HFFc6 (cell line): ENCODE measurements around the gene KRTAP10-5. TPM values are rescaled to one million over a fixed set of nuclear protein-coding genes. Genes with fewer than 3 reads are reported as not detected.

Source experiments
- DNase-seq: peaks from one replicate; pipeline ENCODE4 v3.0.0-alpha.2; 2018
- H3K27ac Mint-ChIP-seq: 2 replicates; pipeline ENCODE4 v1.8.0; 2020; ENCODE audit warnings: mild to moderate bottlenecking, mixed read lengths
- H3K27me3 Mint-ChIP-seq: 2 replicates; pipeline ENCODE4 v1.8.0; 2021; ENCODE audit warnings: mild to moderate bottlenecking, moderate library complexity, mixed read lengths; ENCODE audit not compliant: insufficient read depth
- H3K36me3 Mint-ChIP-seq: 2 replicates; pipeline ENCODE4 v1.8.0; 2021; ENCODE audit warnings: low read depth, mixed read lengths
- H3K4me1 Mint-ChIP-seq: 2 replicates; pipeline ENCODE4 v1.8.0; 2020; ENCODE audit warnings: low read depth, mixed read lengths
- H3K4me3 Mint-ChIP-seq: 2 replicates; pipeline ENCODE4 v1.8.0; 2020; ENCODE audit warnings: mild to moderate bottlenecking, moderate library complexity, mixed read lengths
- H3K9me3 Mint-ChIP-seq: 2 replicates; pipeline ENCODE4 v1.8.0; 2020; ENCODE audit warnings: mild to moderate bottlenecking, mixed read lengths
- total RNA-seq, 6 experiments: library from RNA; stranded (reverse); fragmentation: NEBNext Ultra II Directional; extraction: Animal tissue kit (Norgen Biotek cat#: 25700); gene quantifications; 2 replicates in 1 of 6; 3 replicates in 5 of 6; pipeline ENCODE4 v1.2.3, GENCODE V29; 2021
- TF ChIP-seq, protein P1 (sequence below): fragments of 200-600 bp; sonication (generic); IDR thresholded peaks from 2 replicates; pipeline ENCODE4 v1.5.0; 2021; ENCODE audit warnings: antibody characterized with exemption, mild to moderate bottlenecking

The KRTAP10-5 gene
- total RNA-seq, 6 experiments from 2014 or later, result not detected

DNA sequence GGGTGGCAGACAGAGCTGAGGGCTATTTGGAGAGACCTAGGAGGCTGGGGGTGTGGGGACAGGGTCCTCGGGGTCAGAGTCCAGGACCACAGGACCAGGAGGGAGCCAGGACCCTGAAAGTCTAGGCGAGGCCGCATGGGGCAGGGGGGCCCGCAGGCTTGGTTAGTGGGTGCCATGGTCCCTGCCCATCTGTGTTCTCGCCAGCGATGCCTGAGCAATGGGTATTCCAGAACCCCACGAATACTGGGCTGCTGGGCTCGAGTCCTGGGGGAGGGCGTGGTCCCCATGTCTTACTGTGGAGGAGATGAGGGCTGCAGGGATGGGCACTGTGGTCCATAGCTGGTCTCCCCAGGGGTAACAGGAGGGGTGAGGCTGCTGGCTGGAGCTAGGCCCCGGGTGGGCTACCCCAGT lies 9.9 kb upstream of the KRTAP10-5 start:
- Mint-ChIP-seq H3K27me3 (peaks cover 9% of the 10 kb centered on the region), H3K36me3 (no peaks in the 10 kb centered on the region; the same call in 1 of the 2 replicates), H3K9me3 (peaks cover 13% of the 10 kb centered on the region), H3K4me3 (no peak overlapping the region), H3K27ac (no peak overlapping the region), H3K4me1 (peaks cover 9% of the 10 kb centered on the region; the same call in 1 of the 2 replicates)
- TF ChIP-seq, protein P1, sequence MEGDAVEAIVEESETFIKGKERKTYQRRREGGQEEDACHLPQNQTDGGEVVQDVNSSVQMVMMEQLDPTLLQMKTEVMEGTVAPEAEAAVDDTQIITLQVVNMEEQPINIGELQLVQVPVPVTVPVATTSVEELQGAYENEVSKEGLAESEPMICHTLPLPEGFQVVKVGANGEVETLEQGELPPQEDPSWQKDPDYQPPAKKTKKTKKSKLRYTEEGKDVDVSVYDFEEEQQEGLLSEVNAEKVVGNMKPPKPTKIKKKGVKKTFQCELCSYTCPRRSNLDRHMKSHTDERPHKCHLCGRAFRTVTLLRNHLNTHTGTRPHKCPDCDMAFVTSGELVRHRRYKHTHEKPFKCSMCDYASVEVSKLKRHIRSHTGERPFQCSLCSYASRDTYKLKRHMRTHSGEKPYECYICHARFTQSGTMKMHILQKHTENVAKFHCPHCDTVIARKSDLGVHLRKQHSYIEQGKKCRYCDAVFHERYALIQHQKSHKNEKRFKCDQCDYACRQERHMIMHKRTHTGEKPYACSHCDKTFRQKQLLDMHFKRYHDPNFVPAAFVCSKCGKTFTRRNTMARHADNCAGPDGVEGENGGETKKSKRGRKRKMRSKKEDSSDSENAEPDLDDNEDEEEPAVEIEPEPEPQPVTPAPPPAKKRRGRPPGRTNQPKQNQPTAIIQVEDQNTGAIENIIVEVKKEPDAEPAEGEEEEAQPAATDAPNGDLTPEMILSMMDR, result no peak
- DNase-seq, result no peak

DNA sequence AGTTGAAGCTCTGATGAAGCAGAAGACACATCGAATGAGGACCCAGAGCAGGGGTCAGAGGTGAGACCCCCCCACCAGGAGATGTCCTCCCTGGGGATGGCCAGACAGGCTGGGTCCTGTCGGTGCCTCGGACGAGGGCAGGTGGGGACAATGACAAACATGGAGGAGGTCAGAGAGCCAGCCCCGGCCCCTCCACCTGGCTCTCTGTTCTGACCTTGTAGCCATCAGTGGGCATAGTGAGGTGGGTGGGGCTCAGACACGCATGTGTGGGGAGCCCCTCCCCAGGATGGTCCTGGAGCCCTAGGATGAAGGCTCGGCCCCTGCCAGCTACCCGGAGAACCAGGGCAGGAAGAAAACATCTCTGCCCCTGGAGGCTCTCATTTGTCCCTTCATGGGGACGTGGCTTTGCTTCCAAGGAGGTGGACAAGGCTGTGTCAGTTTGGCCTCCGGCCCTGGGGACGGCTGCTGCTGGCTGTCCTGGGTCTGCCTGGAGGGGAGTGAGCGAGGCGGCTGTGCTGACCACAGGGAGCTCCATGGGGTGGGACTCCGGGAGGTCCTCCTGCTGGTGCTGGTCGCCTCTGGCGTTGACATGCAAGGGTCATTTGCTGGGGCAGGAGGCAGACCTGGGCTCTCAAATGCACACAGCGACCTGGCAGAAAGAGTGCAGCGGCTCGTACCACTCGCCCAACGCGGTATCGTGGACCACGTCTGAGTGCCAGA lies 9.3 kb upstream of the KRTAP10-5 start:
- peaks cover 9% of the 10 kb centered on the region; the same call in 1 of the 2 replicates for H3K4me1 Mint-ChIP-seq
- peaks cover 7% of the 10 kb centered on the region for H3K27me3 Mint-ChIP-seq
- H3K9me3 Mint-ChIP-seq, result peaks cover 15% of the 10 kb centered on the region
- TF ChIP-seq, protein P1, result no peak
- no peaks in the 10 kb centered on the region; the same call in 1 of the 2 replicates for H3K36me3 Mint-ChIP-seq
- no peak for DNase-seq
- no peak overlapping the region for H3K27ac Mint-ChIP-seq
- no peak overlapping the region for H3K4me3 Mint-ChIP-seq

DNA sequence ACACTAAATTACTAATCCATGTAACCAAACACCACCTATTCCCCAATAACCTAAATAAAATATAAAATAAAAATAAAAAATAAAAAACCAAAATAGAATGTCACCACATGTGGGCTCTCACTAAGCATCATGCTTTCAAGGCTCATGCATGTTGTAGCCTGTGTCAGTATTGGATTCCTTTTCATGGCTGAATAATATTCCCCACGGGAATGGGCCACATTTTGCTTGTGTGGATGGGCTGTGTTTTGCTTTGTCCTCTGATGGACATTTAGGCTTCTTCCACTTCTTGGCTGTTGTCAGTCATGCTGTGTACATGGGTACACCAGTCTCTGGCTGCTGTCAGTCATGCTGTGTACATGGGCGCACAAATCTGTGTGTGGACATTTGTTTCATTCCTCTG lies 8.7 kb upstream of the KRTAP10-5 start:
- Mint-ChIP-seq H3K4me3 (no peak overlapping the region), H3K27ac (no peak overlapping the region), H3K4me1 (peaks cover 9% of the 10 kb centered on the region; the same call in 1 of the 2 replicates), H3K27me3 (peaks cover 5% of the 10 kb centered on the region), H3K36me3 (no peaks in the 10 kb centered on the region; the same call in 1 of the 2 replicates), H3K9me3 (peaks cover 15% of the 10 kb centered on the region)
- TF ChIP-seq, protein P1, result no peak
- no peak for DNase-seq

DNA sequence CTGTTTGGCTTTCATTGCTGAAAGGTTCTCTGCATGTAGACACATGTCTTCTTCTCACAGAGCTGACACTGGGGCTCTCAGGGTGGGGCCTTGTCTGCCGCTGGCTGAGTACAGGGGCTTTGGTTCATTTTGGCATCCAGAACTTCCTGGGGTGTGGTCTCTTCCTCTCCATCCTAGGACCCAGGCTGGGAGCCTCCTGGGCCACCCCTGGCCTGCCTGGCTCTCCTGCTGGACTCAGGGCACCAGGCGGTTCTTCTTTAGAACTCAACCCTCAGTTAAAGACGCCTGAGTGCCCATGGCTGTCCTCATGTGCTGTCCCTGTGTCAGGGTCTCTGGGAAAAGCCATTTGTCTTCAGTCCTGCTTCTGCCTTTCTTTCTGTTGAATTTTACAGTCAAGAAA lies 5.5 kb upstream of the KRTAP10-5 start:
- H3K4me1 Mint-ChIP-seq, result no peaks in the 10 kb centered on the region
- no peak overlapping the region for H3K27ac Mint-ChIP-seq
- DNase-seq, result no peak
- peaks cover 5% of the 10 kb centered on the region for H3K27me3 Mint-ChIP-seq
- no peak overlapping the region for H3K4me3 Mint-ChIP-seq
- TF ChIP-seq, protein P1, result no peak
- H3K36me3 Mint-ChIP-seq, result no peaks in the 10 kb centered on the region; the same call in none of the 2 replicates
- H3K9me3 Mint-ChIP-seq, result peaks cover 36% of the 10 kb centered on the region

DNA sequence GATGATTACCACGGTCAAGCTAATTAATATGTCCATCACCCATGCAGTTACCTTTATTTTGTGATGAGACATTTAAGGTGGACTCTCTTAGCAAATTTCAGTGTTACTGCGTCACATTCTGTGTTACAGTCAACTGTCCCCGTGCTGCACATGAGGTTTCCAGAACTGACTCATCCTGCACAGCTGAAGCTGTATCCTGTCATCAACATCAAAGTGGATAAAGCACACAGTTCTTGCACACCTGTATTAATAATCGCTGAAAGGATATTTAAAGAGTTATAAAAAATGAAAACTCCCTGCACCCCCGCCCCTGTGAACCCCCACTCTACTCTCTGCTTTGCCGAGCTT lies 3.4 kb upstream of the KRTAP10-5 start:
- no peaks in the 10 kb centered on the region; the same call in none of the 2 replicates for H3K36me3 Mint-ChIP-seq
- H3K9me3 Mint-ChIP-seq, result peaks cover 46% of the 10 kb centered on the region
- no peak for DNase-seq
- peaks cover 5% of the 10 kb centered on the region for H3K27me3 Mint-ChIP-seq
- TF ChIP-seq, protein P1, result no peak
- no peaks in the 10 kb centered on the region for H3K4me1 Mint-ChIP-seq
- no peak overlapping the region for H3K4me3 Mint-ChIP-seq
- no peak overlapping the region for H3K27ac Mint-ChIP-seq
